ENCODE results near the gene RSPO4. TPM values are rescaled to one million over a fixed set of nuclear protein-coding genes. Genes with fewer than 3 reads are reported as not detected.
"Not testable (repeated sequence)": the region's sequence is repeated elsewhere in the genome, so short reads cannot be mapped to it uniquely, and the experiment has no call there.

Gene RSPO4
- total RNA-seq, 1 experiment from 2014 or later = not detected

GRCh38 chr20:984994-985393 is 17.1 kb downstream of the RSPO4 start:
- in situ Hi-C loops (cut with HindIII; ENCODE audit: low pct_unique_long_range_greater_than_20kb, low sequenced_read_pairs); DNase-seq (ENCODE audit: low read depth): not testable (repeated sequence)

GRCh38 chr20:982754-983153 is 19.4 kb downstream of the RSPO4 start:
- no peak for DNase-seq (ENCODE audit: low read depth)
- in situ Hi-C loops (cut with HindIII; ENCODE audit: low pct_unique_long_range_greater_than_20kb, low sequenced_read_pairs) = no loop called here

GRCh38 chr20:977021-977420 is 25.1 kb downstream of the RSPO4 start:
- DNase-seq (ENCODE audit: low read depth) = no peak
- in situ Hi-C loops (cut with HindIII; ENCODE audit: low pct_unique_long_range_greater_than_20kb, low sequenced_read_pairs) = no loop called here

DNA sequence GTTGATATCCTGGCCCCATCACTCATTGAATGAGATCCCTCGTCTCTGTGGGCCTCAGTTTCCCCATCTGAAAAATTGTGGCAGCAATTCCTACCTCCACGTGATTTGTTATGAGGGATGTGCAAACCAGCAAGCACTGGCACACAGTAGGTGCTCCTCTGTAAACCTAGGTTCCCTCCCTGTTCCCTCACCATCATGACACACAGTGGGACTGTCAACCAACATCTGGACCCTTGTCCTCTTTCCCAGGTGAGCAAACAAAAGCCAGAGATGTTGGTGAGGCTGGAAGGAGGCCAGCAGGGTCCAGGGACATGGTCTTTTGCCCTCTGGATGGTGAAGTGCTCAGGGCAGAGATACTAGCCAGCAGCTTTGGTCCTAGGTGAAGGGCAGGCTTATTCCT is 26.1 kb downstream of the RSPO4 start:
- in situ Hi-C loops (cut with HindIII; ENCODE audit: low pct_unique_long_range_greater_than_20kb, low sequenced_read_pairs) = no loop called here
- no peak for DNase-seq (ENCODE audit: low read depth)

DNA sequence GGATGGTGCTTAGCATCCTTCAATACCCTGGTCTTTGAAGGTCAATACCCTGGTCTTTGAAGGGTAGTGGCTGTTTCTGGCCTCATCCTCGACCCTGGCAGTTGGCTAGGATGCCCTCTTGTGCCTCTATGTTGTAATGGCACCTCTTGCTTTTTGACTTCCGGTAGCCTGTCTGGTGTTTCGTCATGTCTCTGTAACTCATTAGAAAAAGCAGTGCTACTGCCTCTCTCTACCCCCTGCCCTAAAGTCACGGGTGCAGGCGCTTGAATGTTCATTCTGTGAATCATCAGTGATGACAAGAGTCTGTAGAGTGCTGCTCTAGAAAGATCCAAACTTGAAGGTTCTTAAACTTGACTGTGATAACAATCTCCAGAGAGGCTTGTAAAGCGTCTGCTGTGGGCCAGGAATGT is 28.3 kb downstream of the RSPO4 start:
- in situ Hi-C loops (cut with HindIII; ENCODE audit: low pct_unique_long_range_greater_than_20kb, low sequenced_read_pairs) = no loop called here
- peak; percentile 52 for DNase-seq (ENCODE audit: low read depth)

GRCh38 chr20:972256-972655 is 29.9 kb downstream of the RSPO4 start:
- no peak for DNase-seq (ENCODE audit: low read depth)
- in situ Hi-C loops (cut with HindIII; ENCODE audit: low pct_unique_long_range_greater_than_20kb, low sequenced_read_pairs) = no loop called here

- no peak for DNase-seq (ENCODE audit: low read depth)
- in situ Hi-C loops (cut with HindIII; ENCODE audit: low pct_unique_long_range_greater_than_20kb, low sequenced_read_pairs) = no loop called here
Measured at GRCh38 chr20:971346-971745, 30.8 kb downstream of the RSPO4 start.

DNA sequence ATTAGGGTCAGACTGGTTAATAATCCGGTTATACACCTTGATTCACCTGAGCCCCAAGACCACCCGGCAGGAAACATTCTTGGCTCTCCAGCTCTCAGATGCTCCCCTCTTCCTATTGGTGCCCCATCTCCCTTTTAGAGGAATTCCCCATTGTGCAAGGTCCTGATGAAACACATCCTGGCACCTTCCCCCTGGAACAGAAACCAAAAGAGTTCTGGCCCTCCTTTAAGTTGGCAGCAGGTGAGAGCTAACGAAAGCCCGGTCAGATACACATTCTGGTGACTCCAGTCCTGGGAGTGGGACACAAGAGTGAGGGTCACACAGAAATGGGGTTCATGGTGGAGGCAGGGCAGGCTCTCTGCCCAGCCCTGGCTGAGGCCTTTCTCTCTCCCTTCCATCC is 32.2 kb downstream of the RSPO4 start:
- DNase-seq (ENCODE audit: low read depth) = no peak
- in situ Hi-C loops (cut with HindIII; ENCODE audit: low pct_unique_long_range_greater_than_20kb, low sequenced_read_pairs) = no loop called here

DNA sequence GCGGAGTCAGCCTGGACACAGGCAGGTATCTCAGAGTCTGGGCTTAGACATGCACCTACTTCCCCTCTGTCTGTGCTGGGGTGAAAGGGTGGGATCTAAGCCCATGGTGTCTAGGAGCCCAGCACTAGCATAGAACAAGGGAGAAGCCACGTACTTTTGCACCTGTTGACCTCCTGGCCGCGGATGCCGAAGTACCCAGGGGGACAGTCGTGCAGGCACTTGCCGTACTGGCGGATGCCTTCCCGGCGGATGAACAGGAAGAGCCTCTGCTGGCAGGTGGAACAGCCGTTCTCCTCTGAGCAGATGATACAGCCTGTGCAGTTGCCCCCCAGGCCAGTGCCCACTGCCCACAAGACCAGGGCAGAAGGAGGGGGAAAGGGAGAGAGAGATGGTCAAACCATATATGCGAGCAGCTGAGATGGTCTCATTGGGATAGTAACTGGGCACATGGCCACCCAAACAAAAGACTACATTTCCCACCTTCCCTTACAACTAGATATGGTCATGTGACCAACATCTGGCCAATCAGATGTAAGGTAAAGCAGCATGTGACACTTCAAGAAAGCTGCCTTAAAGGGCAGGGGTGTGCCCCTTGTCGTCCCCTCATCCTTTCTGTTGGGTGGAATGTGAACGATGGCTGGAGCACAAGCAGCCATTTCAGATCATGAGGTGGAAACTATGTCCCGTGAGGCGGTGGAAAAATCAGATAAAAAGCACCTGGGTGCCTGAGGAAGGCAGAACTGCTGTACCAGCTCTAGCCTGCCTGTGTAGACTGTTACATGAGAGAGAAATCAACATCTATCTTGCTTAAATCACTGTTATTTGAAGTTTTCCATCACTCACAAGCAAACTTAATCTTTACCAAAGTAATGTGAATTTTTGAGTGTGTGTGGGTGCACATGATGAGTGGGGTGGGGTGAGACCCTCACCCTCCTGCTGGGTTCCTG is 34.0 kb downstream of the RSPO4 start:
- DNase-seq (ENCODE audit: low read depth) = peak; percentile 20
- in situ Hi-C loops (cut with HindIII; ENCODE audit: low pct_unique_long_range_greater_than_20kb, low sequenced_read_pairs) = no loop called here

DNA sequence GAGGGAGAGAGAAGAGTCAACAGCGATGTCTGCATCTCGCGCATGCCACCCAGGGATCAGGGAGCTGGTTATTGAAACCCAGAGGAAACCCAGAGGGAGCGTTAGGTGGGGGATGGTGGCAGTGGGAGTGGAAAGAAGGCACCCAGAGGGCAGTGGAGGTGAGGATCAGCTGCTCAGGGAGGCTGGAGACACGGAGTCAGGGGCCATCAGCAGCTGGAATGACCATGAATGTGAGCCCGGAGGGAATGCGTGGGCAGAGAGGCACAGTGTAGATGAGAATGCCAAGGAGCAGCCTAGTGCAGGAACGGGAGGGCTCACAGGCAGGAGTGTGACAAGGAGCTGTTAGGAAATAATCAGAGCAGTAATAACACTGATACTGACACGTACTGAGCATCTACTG is 36.2 kb downstream of the RSPO4 start:
- in situ Hi-C loops (cut with HindIII; ENCODE audit: low pct_unique_long_range_greater_than_20kb, low sequenced_read_pairs) = no loop called here
- DNase-seq (ENCODE audit: low read depth) = no peak

- no peak for DNase-seq (ENCODE audit: low read depth)
- in situ Hi-C loops (cut with HindIII; ENCODE audit: low pct_unique_long_range_greater_than_20kb, low sequenced_read_pairs) = no loop called here
Measured at GRCh38 chr20:963795-964194, 38.3 kb downstream of the RSPO4 start.

DNA sequence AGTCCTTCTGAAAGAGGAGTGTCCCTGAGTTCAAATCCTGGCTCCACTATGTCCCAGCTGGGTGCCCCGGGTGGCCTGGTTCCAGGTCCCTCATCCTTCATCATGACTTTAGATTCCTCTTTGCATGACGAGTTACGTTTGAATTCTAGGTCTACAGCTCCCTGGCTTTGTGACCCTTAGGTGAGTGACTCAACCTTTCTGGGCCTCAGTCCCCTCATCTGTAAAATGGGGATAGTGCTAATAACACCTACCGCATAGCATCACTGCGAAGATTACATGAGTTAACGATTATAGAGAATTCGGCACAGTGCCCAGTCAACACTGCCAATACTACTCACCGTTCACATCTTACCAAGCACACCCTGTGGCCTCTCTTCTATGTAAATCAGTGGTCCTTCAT is 39.4 kb downstream of the RSPO4 start:
- DNase-seq (ENCODE audit: low read depth) = no peak
- in situ Hi-C loops (cut with HindIII; ENCODE audit: low pct_unique_long_range_greater_than_20kb, low sequenced_read_pairs) = no loop called here

GRCh38 chr20:962223-962622 is 39.9 kb downstream of the RSPO4 start:
- no peak for DNase-seq (ENCODE audit: low read depth)
- in situ Hi-C loops (cut with HindIII; ENCODE audit: low pct_unique_long_range_greater_than_20kb, low sequenced_read_pairs) = no loop called here

DNA sequence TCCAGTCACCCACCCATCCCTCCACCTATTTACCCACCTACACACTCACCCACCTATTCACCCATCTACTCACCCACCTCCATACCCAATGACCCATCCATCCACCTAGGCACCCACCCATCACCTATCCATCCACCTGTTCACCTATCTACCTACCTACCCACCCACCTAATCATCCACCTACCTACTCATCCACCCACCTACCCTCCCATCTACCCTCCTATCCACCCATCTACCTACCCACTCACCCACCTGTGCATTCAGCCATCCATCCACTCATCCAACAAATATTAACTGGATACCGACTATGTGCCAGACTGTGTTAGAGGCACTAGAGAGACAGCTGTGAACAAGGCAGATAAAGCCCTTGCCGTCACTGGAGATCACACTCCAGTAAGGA is 40.3 kb downstream of the RSPO4 start:
- in situ Hi-C loops (cut with HindIII; ENCODE audit: low pct_unique_long_range_greater_than_20kb, low sequenced_read_pairs) = no loop called here
- no peak for DNase-seq (ENCODE audit: low read depth)

GRCh38 chr20:959996-960615 is 42.0 kb downstream of the RSPO4 start:
- DNase-seq (ENCODE audit: low read depth) = no peak
- in situ Hi-C loops (cut with HindIII; ENCODE audit: low pct_unique_long_range_greater_than_20kb, low sequenced_read_pairs) = no loop called here

DNA sequence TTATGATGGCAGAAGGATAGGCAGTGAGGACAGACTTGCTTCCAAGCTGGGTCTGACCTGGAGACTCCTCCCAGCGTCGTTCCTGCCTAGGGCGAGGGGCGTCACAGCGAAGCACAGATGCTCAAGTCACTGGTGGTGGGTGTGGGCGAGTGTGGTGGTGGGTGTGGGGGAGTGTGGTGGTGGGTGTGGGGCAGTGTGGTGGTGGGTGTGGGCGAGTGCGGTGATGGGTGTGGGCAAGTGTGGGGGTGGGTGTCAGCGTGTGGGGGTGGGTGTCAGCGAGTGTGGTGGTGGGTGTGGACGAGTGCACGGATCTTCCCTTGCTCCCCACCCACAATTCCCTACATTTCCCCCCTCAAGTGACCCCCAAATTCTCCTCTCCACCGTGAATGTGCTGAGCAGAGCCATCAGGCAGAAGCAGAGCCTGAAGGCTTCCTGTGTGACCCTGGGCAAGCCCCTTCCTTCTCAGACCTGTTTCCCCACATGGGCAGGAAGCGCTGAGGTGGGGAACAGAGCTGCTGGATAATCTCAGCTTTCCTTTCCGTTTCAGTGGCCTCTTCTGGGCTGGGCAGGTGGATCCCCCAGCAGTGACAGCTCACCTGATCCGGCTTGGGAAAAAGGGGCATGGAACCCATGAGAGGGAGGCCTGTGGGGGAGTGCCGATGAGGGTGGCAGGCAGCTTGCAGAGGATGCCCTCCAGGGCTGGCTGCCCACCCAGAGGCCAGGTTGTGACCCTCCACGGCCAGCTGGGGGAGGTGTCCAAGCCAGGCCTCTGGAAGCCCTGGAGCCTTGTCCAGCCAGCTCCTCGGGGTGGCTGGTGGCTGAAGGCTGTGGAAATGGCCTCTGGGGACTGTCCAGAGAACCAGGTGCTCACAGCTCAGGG is 42.9 kb downstream of the RSPO4 start:
- DNase-seq (ENCODE audit: low read depth) = no peak
- in situ Hi-C loops (cut with HindIII; ENCODE audit: low pct_unique_long_range_greater_than_20kb, low sequenced_read_pairs) = no loop called here

GRCh38 chr20:957544-957943 is 44.6 kb downstream of the RSPO4 start:
- DNase-seq (ENCODE audit: low read depth) = no peak
- in situ Hi-C loops (cut with HindIII; ENCODE audit: low pct_unique_long_range_greater_than_20kb, low sequenced_read_pairs) = no loop called here

- peak; percentile 60 for DNase-seq (ENCODE audit: low read depth)
- in situ Hi-C loops (cut with HindIII; ENCODE audit: low pct_unique_long_range_greater_than_20kb, low sequenced_read_pairs) = no loop called here
Measured at GRCh38 chr20:956330-956951, 45.7 kb downstream of the RSPO4 start.
